Thymus (tissue), 11 donors: ENCODE measurements around the gene SNU13. TPM values are rescaled to one million over a fixed set of nuclear protein-coding genes. Genes with fewer than 3 reads are reported as not detected.

Source experiments
- DNase-seq, 9 donors: peaks; one replicate each; pipeline ENCODE4 v3.0.0-alpha.2; 2013; ENCODE audit warnings: low spot score in 9 of 9, low read depth in 6 of 9, missing footprints in 1 of 9
- H3K27ac ChIP-seq, 2 donors: one replicate each; pipeline ENCODE4 v1.5.1; 2013; ENCODE audit warnings: control low read depth in 1 of 2, low read depth in 1 of 2, low read length in 1 of 2, mild to moderate bottlenecking in 1 of 2, moderate library complexity in 1 of 2
- H3K27me3 ChIP-seq, 2 donors: one replicate each; pipeline ENCODE4 v1.5.1; 2013; ENCODE audit warnings: low read length in 1 of 2; ENCODE audit not compliant: control insufficient read depth in 2 of 2, insufficient read depth in 1 of 2
- H3K36me3 ChIP-seq, 2 donors: one replicate each; pipeline ENCODE4 v1.5.1; 2013; ENCODE audit warnings: low read length in 1 of 2, mild to moderate bottlenecking in 1 of 2, moderate library complexity in 1 of 2; ENCODE audit not compliant: control insufficient read depth in 2 of 2, insufficient read depth in 2 of 2
- H3K4me1 ChIP-seq, 2 donors: one replicate each; pipeline ENCODE4 v1.5.1; 2013; ENCODE audit warnings: low read length in 2 of 2; ENCODE audit not compliant: control insufficient read depth in 2 of 2, insufficient read depth in 2 of 2
- H3K4me3 ChIP-seq, 2 donors: one replicate each; pipeline ENCODE4 v1.5.1; 2013; ENCODE audit warnings: low read length in 2 of 2, control low read depth in 1 of 2, mild to moderate bottlenecking in 1 of 2
- H3K9me3 ChIP-seq, 2 donors: one replicate each; pipeline ENCODE4 v1.5.1; 2013; ENCODE audit warnings: low read length in 1 of 2, mild to moderate bottlenecking in 1 of 2; ENCODE audit not compliant: control insufficient read depth in 2 of 2, insufficient read depth in 1 of 2
- WGBS: extraction: QIAGEN DNeasy Blood & Tissue Kit; methylation state at CpG from one replicate; pipeline ENCODE4 v1.1.7; 2013; 5-methylcytosine and 5-hydroxymethylcytosine counted together
- polyA plus RNA-seq: library from polyadenylated mRNA; stranded (reverse); fragments of 200-250 nt; gene quantifications from one replicate; pipeline ENCODE4 v1.2.3, GENCODE V29; 2013
- total RNA-seq: library from RNA; stranded (reverse); fragments of 120-200 nt; gene quantifications from one replicate; pipeline ENCODE4 v1.2.4, GENCODE V29; 2013
- donor health status: healthy.

The SNU13 gene
- total and polyA plus RNA-seq, 2 donors, result 121 to 130 TPM

DNA sequence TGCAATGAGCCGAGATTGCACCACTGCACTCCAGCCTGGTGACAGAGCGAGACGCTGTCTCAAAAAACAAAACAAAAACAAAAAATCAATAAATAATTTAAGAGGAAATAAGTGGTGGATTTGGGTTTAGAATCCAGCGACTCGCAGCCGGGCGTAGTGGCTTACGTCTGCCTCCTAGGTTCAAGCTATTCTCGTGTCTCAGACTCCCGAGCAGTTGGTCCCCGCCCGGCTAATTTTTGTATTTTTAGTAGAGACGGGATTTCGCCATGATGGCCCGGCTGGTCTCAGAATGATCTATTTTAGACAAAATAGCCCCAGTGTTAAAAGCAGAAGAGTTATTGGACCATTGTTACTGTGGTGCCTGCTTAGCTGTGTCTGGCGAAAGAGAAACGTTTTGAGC lies 29.8 kb downstream of the SNU13 start:
- H3K36me3 ChIP-seq, result peaks cover 80 to 95% of the 10 kb centered on the region in 2 donors
- no peak for DNase-seq
- no peaks in the 10 kb centered on the region for H3K9me3 ChIP-seq
- H3K27me3 ChIP-seq, result no peaks in the 10 kb centered on the region
- WGBS, result 99% methylated on average over 17 of the region's 17 CpGs
- peaks cover 0 to 10% of the 10 kb centered on the region in 2 donors for H3K4me1 ChIP-seq
- H3K27ac ChIP-seq, result no peak overlapping the region
- no peak overlapping the region for H3K4me3 ChIP-seq

DNA sequence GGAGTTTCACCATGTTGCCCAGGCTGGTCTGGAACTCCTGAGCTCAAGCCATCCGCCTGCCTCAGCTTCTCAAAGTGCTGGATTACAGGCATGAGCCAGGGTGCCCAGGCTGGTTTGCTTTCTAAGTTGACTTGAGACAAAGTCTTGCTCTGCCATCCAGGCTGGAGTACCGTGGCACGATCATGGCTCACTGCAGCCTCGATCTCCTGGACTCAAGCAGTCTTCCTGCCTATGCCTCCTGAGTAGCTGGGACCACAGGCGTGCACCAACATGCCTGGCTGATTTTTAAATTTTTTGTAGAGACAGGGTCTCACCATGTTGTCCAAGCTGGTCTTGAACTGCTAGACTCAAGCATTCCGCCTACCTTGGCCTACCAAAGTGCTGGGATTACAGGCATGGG lies 31.0 kb downstream of the SNU13 start:
- H3K4me3 ChIP-seq, result no peak overlapping the region
- no peak for DNase-seq
- peaks cover 0 to 10% of the 10 kb centered on the region in 2 donors for H3K4me1 ChIP-seq
- H3K36me3 ChIP-seq, result peaks cover 80 to 95% of the 10 kb centered on the region in 2 donors
- H3K27me3 ChIP-seq, result no peaks in the 10 kb centered on the region
- H3K27ac ChIP-seq, result no peak overlapping the region
- H3K9me3 ChIP-seq, result no peaks in the 10 kb centered on the region
- WGBS, result 99% methylated on average over 6 of the region's 6 CpGs

DNA sequence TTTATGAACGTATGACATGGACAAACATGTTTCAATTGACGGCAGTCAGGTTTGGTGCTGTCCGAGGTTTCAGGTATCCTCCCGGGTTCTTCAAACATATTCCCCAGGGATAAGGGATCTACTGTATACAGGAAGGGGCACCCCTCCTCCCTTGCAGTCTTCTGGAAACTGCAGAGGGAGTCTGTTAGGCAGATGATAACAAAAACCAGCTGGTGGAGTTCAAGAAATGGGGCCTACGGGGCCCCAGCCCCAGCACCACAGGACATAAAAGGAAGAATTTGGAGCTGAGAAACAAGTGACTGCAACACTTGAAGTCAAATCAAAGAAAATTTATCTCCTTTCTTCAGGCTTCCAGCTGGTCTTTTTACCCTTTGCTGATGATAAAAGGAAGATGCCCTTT lies 32.1 kb downstream of the SNU13 start:
- peak overlapping the region in 1 of 2 donors; percentile 3 for H3K27ac ChIP-seq
- no peaks in the 10 kb centered on the region for H3K9me3 ChIP-seq
- peaks cover 88 to 97% of the 10 kb centered on the region in 2 donors for H3K36me3 ChIP-seq
- peaks cover 0 to 10% of the 10 kb centered on the region in 2 donors for H3K4me1 ChIP-seq
- 91% methylated on average over 5 of the region's 5 CpGs for WGBS
- no peak overlapping the region for H3K4me3 ChIP-seq
- no peaks in the 10 kb centered on the region for H3K27me3 ChIP-seq
- DNase-seq, result peak in 3 of 9 donors; percentile 4 to 37 (median 21)

DNA sequence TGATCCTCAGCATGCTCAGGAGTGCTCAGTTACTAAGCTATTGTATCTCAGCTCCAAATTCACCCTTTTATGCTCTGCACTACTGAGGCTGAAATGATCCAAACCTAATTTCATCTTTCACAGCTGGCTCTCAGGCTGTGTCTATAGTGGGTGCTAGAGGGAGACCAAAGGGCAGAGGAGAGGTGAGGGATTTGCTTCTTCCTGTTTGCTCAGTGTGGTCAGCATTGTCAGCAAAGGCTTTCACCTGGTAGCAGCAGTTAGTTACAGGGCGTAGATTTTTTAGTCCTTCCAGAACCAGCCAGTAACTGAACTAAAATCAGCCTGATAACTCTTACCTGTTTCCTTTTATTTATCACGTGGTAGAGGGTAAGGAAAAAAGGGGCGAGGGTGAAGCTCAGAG lies 34.3 kb downstream of the SNU13 start:
- Histone ChIP-seq H3K4me3 (no peak overlapping the region), H3K27ac (no peak overlapping the region), H3K4me1 (peaks cover 0 to 10% of the 10 kb centered on the region in 2 donors), H3K36me3 (peaks cover 87 to 95% of the 10 kb centered on the region in 2 donors), H3K9me3 (no peaks in the 10 kb centered on the region), H3K27me3 (no peaks in the 10 kb centered on the region)
- over 99% methylated on average over 3 of the region's 3 CpGs for WGBS
- DNase-seq, result no peak

DNA sequence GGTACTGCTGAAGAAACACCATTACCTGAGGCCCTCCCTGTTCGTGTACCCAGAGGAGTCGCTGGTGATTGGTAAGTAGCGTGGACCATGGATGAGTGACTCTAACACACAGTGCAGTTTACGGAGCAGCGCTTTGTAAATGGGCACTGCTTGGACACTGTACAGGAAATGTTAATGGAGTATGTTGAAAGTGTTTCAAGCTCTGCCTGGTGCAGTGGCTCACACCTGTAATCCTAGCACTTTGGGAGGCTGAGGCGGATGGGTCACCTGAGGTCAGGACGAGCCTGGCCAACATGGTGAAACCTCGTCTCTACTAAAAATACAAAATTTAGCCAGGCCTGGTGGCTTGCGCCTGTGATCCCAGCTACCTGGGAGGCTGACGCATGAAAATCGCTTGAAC lies 37.8 kb downstream of the SNU13 start:
- Histone ChIP-seq H3K27ac (no peak overlapping the region), H3K27me3 (no peaks in the 10 kb centered on the region), H3K36me3 (peaks cover 83 to 92% of the 10 kb centered on the region in 2 donors), H3K9me3 (no peaks in the 10 kb centered on the region), H3K4me3 (no peak overlapping the region), H3K4me1 (no peaks in the 10 kb centered on the region)
- DNase-seq, result no peak
- WGBS, result 99% methylated on average over 11 of the region's 11 CpGs

DNA sequence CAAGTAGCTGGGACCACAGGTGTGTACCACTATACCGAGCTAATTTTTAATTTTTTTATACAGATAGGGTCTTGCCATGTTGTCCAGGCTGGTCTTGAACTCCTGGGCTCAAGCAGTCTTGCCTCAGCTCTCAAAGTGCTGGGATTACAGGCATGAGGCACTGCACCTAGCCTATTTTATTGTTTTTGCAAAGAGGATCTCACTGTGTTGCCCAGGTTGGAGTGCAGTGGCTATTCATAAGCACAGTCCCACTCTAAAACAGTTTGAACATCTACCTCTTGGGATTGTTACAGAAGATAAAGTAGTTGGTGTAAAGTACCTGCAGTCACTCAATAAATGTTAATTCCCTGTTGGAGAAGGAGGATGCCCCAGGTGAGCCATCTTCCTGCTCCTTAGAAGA lies 38.4 kb downstream of the SNU13 start:
- no peaks in the 10 kb centered on the region for H3K27me3 ChIP-seq
- H3K9me3 ChIP-seq, result no peaks in the 10 kb centered on the region
- no peak overlapping the region for H3K27ac ChIP-seq
- 94% methylated on average over 1 of the region's 1 CpG for WGBS
- H3K36me3 ChIP-seq, result peaks cover 83 to 93% of the 10 kb centered on the region in 2 donors
- DNase-seq, result no peak
- H3K4me1 ChIP-seq, result no peaks in the 10 kb centered on the region
- no peak overlapping the region for H3K4me3 ChIP-seq

DNA sequence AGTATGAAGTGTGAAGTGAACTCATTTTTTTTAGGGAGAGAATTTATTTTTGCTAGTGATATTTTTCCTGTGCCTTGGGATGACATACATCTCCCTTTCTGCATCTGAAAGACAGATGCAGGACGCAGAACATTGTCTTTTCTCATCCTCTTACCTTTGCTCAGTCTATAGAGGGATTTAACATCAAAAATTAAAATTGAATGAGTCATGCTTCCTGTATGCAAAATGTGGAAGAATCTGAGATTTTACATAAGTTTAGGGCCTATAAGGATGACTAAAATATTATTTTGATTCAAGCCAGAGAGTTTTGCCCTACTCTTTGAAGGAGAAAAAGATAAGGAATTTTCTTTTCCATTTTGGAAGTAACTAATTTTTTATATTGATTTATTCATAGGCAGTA lies 40.2 kb downstream of the SNU13 start:
- DNase-seq, result no peak
- H3K9me3 ChIP-seq, result no peaks in the 10 kb centered on the region
- no peaks in the 10 kb centered on the region for H3K27me3 ChIP-seq
- H3K27ac ChIP-seq, result no peak overlapping the region
- H3K36me3 ChIP-seq, result peaks cover 72 to 86% of the 10 kb centered on the region in 2 donors
- no peak overlapping the region for H3K4me3 ChIP-seq
- WGBS, result 85% methylated on average over 1 of the region's 1 CpG
- H3K4me1 ChIP-seq, result no peaks in the 10 kb centered on the region

DNA sequence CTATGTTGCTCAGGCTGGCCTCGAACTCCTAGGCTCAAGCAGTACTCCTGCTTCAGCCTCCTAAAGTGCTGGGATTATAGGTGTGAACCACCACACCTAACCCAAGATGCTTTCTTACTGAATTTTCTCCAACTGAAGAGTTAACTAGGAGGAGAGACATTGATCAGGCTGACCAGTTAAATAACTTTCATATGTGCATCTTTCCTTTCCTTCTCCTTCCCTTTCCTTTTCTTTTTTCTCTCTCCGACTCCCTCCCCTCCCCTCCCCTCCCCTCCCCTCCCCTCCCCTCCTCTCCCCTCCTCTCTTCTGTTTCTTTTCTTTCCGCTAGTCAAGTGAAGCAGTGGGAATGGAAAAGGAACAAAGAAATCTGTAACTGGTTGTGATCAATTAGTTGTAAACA lies 40.9 kb downstream of the SNU13 start:
- H3K36me3 ChIP-seq, result peaks cover 72 to 85% of the 10 kb centered on the region in 2 donors
- 90% methylated on average over 3 of the region's 3 CpGs for WGBS

DNA sequence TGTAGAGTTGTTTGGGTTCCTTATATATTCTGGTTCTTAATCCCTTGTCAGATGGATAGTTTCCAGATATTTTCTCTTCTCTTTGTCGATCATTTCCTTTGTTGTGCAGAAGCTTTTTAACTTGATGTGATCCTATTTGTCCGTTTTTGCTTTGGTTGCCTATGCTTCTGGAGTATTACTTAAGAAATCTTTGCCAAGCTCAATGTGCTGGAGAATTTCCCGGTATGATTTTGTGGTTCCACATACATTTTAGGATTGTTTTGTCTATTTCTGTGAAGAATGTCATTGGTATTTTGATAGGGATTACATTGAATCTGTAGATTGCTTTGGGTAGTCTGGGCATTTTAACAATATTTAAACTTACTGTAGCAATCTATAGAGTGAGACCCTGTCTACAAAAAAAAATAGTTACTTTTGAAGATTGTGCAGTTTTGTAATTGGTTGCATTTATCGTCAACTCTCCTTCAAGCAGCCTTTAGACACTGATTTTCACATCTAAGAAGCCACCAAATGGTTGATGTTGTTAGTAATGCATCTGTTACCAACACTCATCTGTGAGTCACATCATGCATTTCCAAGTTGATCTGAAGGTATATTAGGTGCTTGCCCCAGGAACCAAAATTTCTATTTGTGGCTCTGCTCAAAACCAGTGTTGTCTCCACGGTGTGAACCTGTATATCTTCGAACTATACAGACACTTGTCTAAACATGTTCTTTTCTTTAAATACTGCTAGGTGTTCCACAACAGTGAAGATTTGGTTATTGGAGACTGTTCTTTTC lies 46.1 kb downstream of the SNU13 start:
- Histone ChIP-seq H3K9me3 (no peaks in the 10 kb centered on the region), H3K4me3 (no peak overlapping the region), H3K36me3 (peaks cover 64 to 84% of the 10 kb centered on the region in 2 donors), H3K27me3 (no peaks in the 10 kb centered on the region), H3K4me1 (no peaks in the 10 kb centered on the region), H3K27ac (no peak overlapping the region)
- DNase-seq, result no peak
- WGBS, result 97% methylated on average over 6 of the region's 6 CpGs

More for the DNA sequence above, 40.9 kb downstream of the SNU13 start:
- Histone ChIP-seq H3K4me1 (no peaks in the 10 kb centered on the region), H3K4me3 (no peak overlapping the region), H3K9me3 (no peaks in the 10 kb centered on the region), H3K27ac (no peak overlapping the region), H3K27me3 (no peaks in the 10 kb centered on the region)
- DNase-seq, result no peak
